Endodermal cell (in vitro differentiated cells): ENCODE data around the gene CCKAR. TPM values are rescaled to one million over a fixed set of nuclear protein-coding genes. Genes with fewer than 3 reads are reported as not detected.

Source experiments
- DNase-seq: peaks from one replicate; pipeline ENCODE4 v3.0.0-alpha.2; 2017
- H3K27ac ChIP-seq: 2 replicates; pipeline ENCODE4 v1.5.1; 2013; ENCODE audit warnings: mild to moderate bottlenecking, low read depth, low read length, moderate library complexity
- H3K27me3 ChIP-seq: 2 replicates; pipeline ENCODE4 v1.6.1; 2013; ENCODE audit warnings: mild to moderate bottlenecking, low read length, moderate library complexity; ENCODE audit not compliant: insufficient read depth, control insufficient read depth, poor library complexity, severe bottlenecking
- H3K36me3 ChIP-seq: 2 replicates; pipeline ENCODE4 v1.7.0; 2013; ENCODE audit warnings: mild to moderate bottlenecking, low read length, moderate library complexity; ENCODE audit not compliant: control insufficient read depth, insufficient read depth
- H3K4me1 ChIP-seq: one replicate; pipeline ENCODE4 v1.7.0; 2013; ENCODE audit warnings: low read length; ENCODE audit not compliant: control insufficient read depth, insufficient read depth
- H3K4me3 ChIP-seq: 2 replicates; pipeline ENCODE4 v1.5.1; 2013; ENCODE audit warnings: mild to moderate bottlenecking, low read length, moderate library complexity
- H3K9ac ChIP-seq: 2 replicates; pipeline ENCODE4 v1.6.1; 2013; ENCODE audit warnings: mild to moderate bottlenecking, low read length, moderate library complexity; ENCODE audit not compliant: poor library complexity, severe bottlenecking; ENCODE audit errors: extremely low read depth
- H3K9me3 ChIP-seq: 2 replicates; pipeline ENCODE4 v1.6.1; 2013; ENCODE audit warnings: mild to moderate bottlenecking, low read length, moderate library complexity; ENCODE audit not compliant: control insufficient read depth
- H3K27ac Mint-ChIP-seq: 2 replicates; pipeline ENCODE4 v1.8.0; 2020; ENCODE audit warnings: mixed read lengths
- H3K27me3 Mint-ChIP-seq: 2 replicates; pipeline ENCODE4 v1.8.0; 2021; ENCODE audit warnings: mild to moderate bottlenecking, mixed read lengths; ENCODE audit not compliant: insufficient read depth
- H3K36me3 Mint-ChIP-seq: 2 replicates; pipeline ENCODE4 v1.8.0; 2020; ENCODE audit warnings: low read depth, mixed read lengths
- H3K4me1 Mint-ChIP-seq: 2 replicates; pipeline ENCODE4 v1.8.0; 2020; ENCODE audit warnings: mixed read lengths
- H3K4me3 Mint-ChIP-seq: 2 replicates; pipeline ENCODE4 v1.8.0; 2020; ENCODE audit warnings: mild to moderate bottlenecking, moderate library complexity, mixed read lengths
- H3K9me3 Mint-ChIP-seq: 2 replicates; pipeline ENCODE4 v1.8.0; 2020; ENCODE audit warnings: mild to moderate bottlenecking, mixed read lengths
- CTCF ChIP-seq: fragments of 200-600 bp; sonication (generic); conservative IDR thresholded peaks from 2 replicates; pipeline ENCODE4 v1.5.0; 2021; ENCODE audit warnings: antibody characterized with exemption, mild to moderate bottlenecking
- WGBS, 2 experiments: methylation state at CpG; one replicate each; pipeline versions ENCODE4 v1.1.5 to v1.1.7; 2013; ENCODE audit warnings: missing lambda C conversion rate in 2 of 2, mixed read lengths in 1 of 2; ENCODE audit not compliant: insufficient coverage in 1 of 2, insufficient read length in 1 of 2; 5-methylcytosine and 5-hydroxymethylcytosine counted together
- total RNA-seq, 2 donors: library from RNA; stranded (reverse); fragmentation: NEBNext Ultra II Directional in 1 of 2; extraction: Animal tissue kit (Norgen Biotek cat#: 25700) in 1 of 2; gene quantifications; 2 replicates in 1 of 2; 3 replicates in 1 of 2; pipeline ENCODE4 v1.2.1, GENCODE V29; 2021

Gene CCKAR
- total RNA-seq, 2 donors from 2014 or later, result not detected

GRCh38 chr4:26459054-26459755, 31.1 kb downstream of the CCKAR start:
- H3K4me3 Mint-ChIP-seq, result no peak overlapping the region
- no peak overlapping the region for H3K27ac ChIP-seq
- H3K27me3 ChIP-seq, result peaks cover 4% of the 10 kb centered on the region
- H3K9me3 ChIP-seq, result peaks cover 1% of the 10 kb centered on the region
- peaks cover 2% of the 10 kb centered on the region for H3K4me1 Mint-ChIP-seq
- DNase-seq, result no peak
- TF ChIP-seq CTCF, result peak; percentile 79
- H3K9ac ChIP-seq, result no peak overlapping the region
- H3K27ac Mint-ChIP-seq, result no peak overlapping the region
- no peak overlapping the region for H3K4me3 ChIP-seq
- peaks cover 3% of the 10 kb centered on the region for H3K9me3 Mint-ChIP-seq
- no peaks in the 10 kb centered on the region for H3K36me3 ChIP-seq
- H3K4me1 ChIP-seq, result no peaks in the 10 kb centered on the region
- WGBS, 2 experiments, result 59 to 63% methylated on average over 17 to 19 of the region's 19 CpGs
- peaks cover 4% of the 10 kb centered on the region for H3K27me3 Mint-ChIP-seq
- no peaks in the 10 kb centered on the region for H3K36me3 Mint-ChIP-seq

GRCh38 chr4:26458157-26458561, 32.1 kb downstream of the CCKAR start:
- Mint-ChIP-seq H3K27me3 (peaks cover 3% of the 10 kb centered on the region), H3K27ac (no peak overlapping the region), H3K4me1 (peaks cover 5% of the 10 kb centered on the region), H3K9me3 (peaks cover 5% of the 10 kb centered on the region), H3K36me3 (no peaks in the 10 kb centered on the region), H3K4me3 (no peak overlapping the region)
- 91 to 100% methylated on average over 2 to 3 of the region's 7 CpGs for WGBS, 2 experiments
- no peak overlapping the region for H3K27ac ChIP-seq
- H3K9me3 ChIP-seq, result peaks cover 8% of the 10 kb centered on the region
- H3K27me3 ChIP-seq, result peaks cover 4% of the 10 kb centered on the region
- no peak overlapping the region for H3K9ac ChIP-seq
- no peak for TF ChIP-seq CTCF
- no peaks in the 10 kb centered on the region for H3K36me3 ChIP-seq
- DNase-seq, result no peak
- peaks cover under 1% of the 10 kb centered on the region for H3K4me1 ChIP-seq
- H3K4me3 ChIP-seq, result no peak overlapping the region

DNA sequence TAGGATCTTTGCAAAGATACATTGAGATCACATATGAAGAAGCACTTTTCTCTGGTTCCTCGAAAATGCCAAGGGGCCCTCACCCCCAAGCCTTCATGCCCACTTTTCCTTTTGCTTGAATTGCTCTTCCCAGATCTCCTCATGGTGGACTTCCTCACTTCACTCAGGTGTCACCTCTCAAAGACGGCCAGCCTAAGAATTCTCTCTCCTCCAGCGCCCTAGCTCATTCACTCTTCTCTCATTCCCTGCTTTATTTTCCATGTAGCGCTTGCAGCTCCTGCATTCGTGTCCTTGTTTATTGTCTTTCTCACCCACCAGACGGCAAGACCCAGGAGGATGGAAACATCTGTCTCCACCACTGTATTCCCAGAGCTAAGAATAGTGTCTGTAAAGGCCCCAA, 32.9 kb downstream of the CCKAR start:
- H3K27ac Mint-ChIP-seq, result no peak overlapping the region
- peaks cover 2% of the 10 kb centered on the region for H3K27me3 Mint-ChIP-seq
- no peaks in the 10 kb centered on the region for H3K36me3 ChIP-seq
- H3K4me3 ChIP-seq, result no peak overlapping the region
- no peak for TF ChIP-seq CTCF
- H3K4me1 ChIP-seq, result peaks cover 6% of the 10 kb centered on the region
- no peak for DNase-seq
- peaks cover 8% of the 10 kb centered on the region for H3K9me3 ChIP-seq
- peaks cover 12% of the 10 kb centered on the region for H3K4me1 Mint-ChIP-seq
- H3K9ac ChIP-seq, result no peak overlapping the region
- H3K36me3 Mint-ChIP-seq, result no peaks in the 10 kb centered on the region
- WGBS, 2 experiments, result 82 to 91% methylated on average over 3 to 6 of the region's 6 CpGs
- H3K4me3 Mint-ChIP-seq, result no peak overlapping the region
- peaks cover 5% of the 10 kb centered on the region for H3K9me3 Mint-ChIP-seq
- no peak overlapping the region for H3K27ac ChIP-seq
- peaks cover 4% of the 10 kb centered on the region for H3K27me3 ChIP-seq
